Amygdala (tissue), 56 donors: ENCODE measurements around the gene ANKRD44.

ENCODE experiments used
- DNase-seq, 56 donors: peaks; one replicate each; lab custom pipeline; 2025; lab: John Stamatoyannopoulos, UW

Gene ANKRD44

DNA sequence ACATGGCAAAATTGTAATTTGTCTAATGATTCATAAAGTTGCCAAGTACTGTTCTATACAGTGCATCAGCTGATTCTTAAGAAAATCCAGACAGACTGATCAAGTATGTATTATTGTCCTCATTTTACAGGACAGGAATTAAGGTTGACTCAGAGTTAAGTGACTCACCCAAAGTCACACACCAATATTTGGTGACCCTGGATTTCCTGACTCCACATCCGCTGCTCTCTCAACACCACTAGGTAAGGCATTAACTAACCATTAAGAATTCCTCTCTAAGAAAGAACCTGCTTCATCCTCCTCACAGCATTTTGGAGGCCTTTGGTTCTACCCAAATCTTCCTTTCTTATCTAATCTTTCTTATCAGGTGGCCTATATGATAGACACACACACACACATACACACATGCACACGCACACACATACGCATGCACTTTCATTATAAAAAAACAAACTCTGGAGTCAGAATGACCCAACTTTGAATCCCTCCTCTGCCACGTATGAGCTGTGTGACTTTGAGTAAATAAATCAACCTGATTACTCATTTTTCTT lies 150.8 kb downstream of the ANKRD44 start:
- no peak for DNase-seq

DNA sequence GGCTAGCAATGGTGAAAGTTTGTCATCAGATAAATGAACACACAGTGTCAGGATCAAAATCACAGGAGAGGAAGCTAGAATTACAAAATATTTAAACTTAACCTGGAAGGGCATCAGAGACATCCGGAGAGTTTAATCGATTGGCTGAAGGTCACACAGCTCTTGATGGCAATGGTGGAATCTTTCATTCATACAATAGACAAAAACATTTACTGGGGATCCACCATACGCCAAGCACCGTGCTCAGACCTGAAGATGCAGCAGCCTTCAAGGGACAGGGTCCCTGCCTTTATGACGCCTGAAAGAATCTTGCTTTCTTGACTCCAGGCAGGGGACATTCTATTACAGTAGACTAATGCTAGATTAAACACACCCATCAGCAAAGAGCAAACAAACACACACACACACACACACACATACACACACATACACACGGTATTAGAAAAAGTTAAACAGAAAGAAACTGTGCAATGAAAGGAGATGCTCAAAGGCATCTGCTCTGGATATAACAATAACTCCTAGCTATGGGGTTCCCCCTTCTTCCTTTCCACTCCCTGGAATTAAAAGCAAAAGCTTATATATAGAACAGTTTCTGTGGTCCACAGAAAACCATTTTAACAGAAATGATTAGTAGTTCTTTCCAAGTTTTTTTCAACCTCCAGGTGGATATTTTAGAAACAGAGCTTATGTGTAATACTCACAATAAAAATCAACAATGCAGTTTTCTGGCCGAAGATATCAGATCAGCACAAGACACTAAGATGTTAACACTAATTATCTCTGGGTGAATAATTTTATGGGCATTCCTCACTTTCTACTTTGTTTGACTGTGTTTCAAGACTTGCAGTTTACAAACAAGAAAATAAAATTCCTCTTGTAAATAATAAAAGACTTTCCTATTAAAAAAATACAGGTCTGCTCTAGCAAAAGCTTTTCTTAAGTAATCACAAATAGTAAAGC lies 151.7 kb downstream of the ANKRD44 start:
- DNase-seq, result no peak

GRCh38 chr2:197157879-197158537 lies 152.6 kb downstream of the ANKRD44 start:
- no peak for DNase-seq

DNA sequence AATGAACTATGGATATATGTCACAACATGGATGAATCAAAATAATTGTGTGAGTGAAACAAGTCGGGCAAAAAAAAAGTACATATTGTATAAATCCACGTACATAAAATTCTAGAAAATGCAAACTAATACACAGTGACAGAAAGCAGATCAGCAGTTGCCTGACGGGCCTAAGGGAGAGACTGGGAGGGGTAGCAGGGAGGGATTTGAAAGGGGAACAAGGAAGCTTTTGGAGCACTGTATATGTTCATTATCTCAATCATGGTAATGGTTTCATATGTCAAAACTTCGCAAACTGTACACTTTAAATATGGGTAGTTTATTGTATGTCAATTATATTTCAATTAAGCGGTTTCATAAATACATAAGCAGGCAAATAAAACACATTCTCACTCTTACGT lies 153.8 kb downstream of the ANKRD44 start:
- DNase-seq, result no peak

DNA sequence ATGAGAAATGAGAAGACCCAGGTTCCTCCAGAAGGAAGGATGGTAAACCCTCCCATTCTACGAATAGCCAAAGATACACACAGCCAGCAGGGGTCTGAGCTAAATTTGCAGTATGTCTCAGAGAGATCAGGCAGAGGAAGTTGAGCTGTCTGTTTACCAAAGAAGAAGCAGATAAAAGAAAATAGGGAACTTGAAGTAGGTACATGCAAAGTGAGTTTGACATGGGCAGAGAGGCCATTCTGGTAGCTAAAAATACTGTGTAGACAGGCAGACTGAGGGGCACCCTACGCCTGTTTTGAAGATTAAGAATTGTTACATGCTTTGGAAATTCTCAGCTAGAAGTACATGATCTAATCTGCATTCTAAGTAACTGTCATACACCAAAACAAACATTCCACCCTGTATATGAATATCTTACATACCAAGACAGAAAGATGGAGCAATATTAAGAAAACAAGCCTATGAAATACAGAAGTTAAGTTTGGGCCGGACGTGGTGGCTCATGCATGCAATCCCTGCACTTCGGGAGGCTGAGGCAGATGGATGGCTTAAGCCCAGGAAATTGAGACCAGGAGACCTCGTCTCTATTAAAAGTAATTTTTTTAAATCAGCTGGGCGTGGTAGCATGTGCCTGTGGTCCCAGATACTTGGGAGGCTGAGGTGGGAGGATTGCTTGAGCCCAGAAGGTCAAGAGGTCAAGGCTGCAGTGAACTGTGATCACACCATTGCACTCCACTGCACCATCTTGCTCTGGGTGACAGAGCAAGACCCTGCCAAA lies 157.9 kb downstream of the ANKRD44 start:
- DNase-seq, result peak in 6 of 56 donors; percentile 6 to 51 (median 27)

- no peak for DNase-seq
These were observed 161.0 kb downstream of the ANKRD44 start for GRCh38 chr2:197149546-197149945.

DNA sequence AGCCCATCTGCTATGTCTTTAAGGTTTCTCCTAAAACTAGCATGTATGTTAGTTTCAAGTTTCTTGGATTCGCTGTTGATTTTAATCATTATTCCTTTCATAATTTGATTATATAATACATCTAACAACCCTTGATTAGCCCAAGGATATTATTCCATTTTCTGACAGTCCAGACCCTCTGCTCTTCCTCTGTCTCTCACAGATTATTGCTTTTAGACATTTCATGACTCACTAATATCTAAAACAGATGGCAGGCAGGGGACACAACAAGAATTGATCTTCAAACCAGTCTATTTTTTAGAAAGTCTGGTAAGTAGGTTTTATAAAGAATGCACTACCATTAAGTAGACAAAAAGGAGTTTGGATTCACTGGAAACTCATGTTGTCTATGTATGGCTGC lies 162.2 kb downstream of the ANKRD44 start:
- no peak for DNase-seq

DNA sequence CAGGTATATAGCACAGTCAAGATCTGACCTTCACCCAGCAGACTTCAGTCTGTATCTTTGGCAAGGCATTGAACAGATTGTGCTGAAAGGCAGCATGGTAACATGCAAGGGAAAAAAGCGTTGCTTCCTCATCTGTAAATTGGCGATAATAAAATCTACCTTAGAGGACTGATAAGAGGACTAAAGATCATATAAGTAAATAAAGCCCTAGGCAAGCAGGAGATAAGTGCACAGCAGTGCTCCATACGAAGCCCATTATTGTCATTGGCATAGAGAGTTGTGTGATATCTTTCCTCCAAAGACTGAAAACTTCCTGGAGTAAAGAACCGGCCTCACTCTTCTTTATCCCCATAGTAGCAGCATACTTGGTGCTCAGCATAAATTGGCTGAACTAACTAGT lies 162.6 kb downstream of the ANKRD44 start:
- no peak for DNase-seq

- no peak for DNase-seq
These were observed 163.6 kb downstream of the ANKRD44 start for GRCh38 chr2:197146995-197147394.

DNA sequence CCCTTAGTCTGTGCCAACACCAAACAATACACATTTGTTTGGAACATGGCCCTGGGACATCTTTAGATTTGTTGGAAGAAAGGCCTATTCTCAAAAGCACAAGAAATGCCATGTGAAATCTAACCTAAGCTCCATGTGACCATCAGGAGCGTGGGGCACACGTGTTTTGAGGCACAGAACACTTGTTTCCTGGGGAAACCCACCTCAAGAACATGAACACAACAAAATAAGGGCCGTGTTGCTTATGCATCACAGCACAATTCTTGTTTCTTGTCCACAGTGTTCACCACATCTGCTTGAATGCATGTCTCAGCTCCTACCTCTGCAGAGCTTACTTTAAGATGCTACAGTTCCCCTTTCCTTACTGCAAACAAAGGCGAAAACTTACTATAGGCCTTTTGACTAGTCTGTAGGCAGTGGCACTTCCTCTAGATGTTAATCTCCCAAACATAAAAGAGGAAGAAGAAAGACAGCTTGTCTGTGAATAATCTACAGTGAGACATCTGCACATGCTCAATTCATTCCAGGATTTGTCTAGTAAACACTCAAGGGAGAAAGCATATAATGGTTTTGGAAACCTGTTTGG lies 165.0 kb downstream of the ANKRD44 start:
- peak in 4 of 56 donors; percentile 19 to 27 (median 22) for DNase-seq

GRCh38 chr2:197144183-197144582 lies 166.4 kb downstream of the ANKRD44 start:
- no peak for DNase-seq

DNA sequence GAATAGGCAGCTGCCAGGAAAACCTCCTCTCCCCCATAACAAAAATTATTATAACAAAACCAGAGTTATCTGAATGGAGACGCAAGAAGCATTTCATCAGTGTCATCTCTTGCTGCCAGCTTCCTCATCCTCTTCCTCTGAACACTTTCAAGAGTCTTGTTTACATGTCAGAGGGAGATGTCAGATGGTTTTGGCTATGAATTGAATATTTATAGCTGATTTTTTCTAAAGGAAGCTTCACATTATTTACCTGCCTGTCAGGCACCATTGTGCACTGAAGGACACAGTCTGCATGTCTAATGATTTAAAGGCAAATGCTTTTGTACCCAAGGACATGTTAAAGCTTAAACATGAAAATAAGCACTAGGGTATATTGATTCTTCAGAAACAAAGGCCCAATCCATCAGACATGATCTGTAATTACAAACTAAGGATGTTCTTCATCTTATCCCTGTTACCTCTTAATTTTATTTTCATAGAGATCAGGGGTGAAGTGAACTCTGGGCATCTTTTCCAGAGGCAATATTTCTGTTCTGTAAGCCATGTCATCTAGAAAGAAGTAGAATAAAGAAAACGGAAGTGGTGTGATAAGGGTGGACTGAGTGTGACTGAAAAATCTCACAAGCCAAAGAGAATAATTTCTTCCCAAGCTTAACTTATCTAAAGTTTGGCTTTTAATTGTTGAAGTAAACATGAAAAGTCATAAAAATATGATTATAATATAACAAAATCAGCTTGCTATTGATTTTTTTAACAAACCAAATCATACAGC lies 168.7 kb downstream of the ANKRD44 start:
- DNase-seq, result no peak

- no peak for DNase-seq
These were observed 170.5 kb downstream of the ANKRD44 start for GRCh38 chr2:197140045-197140444.

DNA sequence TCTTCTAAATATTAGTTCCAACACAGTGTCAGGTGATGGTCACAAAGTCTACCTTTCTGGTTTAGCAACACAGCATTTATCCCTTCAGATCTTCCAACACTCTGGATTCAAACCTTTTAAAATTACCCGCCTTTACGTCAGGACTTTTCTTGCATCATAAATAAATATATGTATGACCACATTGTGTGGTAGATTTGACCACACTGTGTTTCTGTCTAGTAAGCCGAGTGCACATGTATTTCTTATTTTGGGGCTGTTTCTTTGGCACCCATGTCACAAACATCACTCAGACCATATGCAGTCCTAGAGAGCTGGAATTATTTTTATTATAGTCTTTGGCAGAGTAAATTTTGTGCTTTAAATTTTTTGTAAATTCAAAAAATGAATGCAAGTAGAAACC lies 172.1 kb downstream of the ANKRD44 start:
- DNase-seq, result no peak

GRCh38 chr2:197137826-197138477 lies 172.6 kb downstream of the ANKRD44 start:
- no peak for DNase-seq

- no peak for DNase-seq
These were observed 173.3 kb downstream of the ANKRD44 start for GRCh38 chr2:197137231-197137630.

DNA sequence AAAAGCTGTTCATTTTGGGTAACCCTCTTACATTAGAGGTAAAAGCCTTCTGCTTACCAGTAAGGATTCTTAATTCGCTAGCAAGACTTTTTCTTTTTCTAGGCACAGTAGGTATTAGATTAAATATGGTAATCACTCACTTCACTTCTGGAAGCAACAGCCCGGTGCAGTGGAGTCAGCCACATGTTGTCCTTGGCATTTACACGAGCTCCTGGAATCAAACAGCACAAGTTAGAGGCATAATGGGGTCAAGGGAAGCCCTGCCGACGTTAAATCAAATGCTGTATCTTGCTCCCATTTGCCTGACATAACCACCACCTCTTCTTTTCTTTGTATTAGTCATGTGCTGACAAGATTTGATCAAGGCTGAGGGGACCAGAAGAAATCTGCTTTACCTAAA lies 174.1 kb downstream of the ANKRD44 start:
- DNase-seq, result no peak

DNA sequence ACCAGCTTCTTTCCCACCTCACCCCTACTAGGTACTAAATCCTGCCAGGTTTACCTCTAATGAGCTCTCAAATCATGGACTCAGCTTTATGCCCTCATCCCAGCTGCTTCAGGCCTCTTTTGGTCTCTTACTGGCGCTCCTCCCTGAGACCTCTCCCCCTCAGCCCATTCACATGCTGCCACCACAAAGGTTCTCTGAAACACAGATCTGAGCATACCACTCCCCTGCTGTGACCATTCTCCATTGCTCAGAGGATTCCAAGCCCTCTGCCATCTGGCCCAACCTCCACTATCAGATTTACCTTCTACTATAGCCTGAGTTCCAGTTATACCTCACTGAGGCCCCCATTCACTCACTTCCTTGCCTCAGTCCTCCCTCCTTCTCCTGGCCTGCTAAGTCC lies 174.8 kb downstream of the ANKRD44 start:
- no peak for DNase-seq

- DNase-seq, result no peak
These were observed 176.4 kb downstream of the ANKRD44 start for GRCh38 chr2:197134206-197134605.
